Measurements from ENCODE around the gene ME3. TPM values are rescaled to one million over a fixed set of nuclear protein-coding genes. Genes with fewer than 3 reads are reported as not detected.
A peak's percentile ranks its signal among the peaks of the same experiment; 100 is the strongest.

The ME3 gene
- total RNA-seq, 1 donor from 2014 or later = 9.7 TPM

DNA sequence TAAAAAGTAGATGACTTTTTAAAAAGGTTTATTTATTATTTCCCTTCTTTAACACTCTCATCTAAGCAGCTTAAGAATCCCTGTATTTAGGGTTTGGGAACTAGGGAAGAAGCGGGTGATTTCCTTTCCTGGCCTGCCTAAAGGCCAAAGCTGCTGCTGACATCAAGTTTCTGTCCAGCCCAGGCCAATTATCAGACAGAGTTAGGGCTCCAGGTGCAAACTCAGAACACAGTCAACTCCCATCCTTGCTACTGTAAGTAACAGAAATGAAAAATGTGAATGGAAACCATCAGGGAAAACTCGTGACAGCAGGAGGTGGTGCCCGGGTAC lies 188.8 kb downstream of the ME3 start:
- Mint-ChIP-seq H3K36me3 (no peaks in the 10 kb centered on the region), H3K27ac (peak overlapping the region; percentile 86), H3K4me3 (no peak overlapping the region), H3K4me1 (ENCODE audit: unreplicated experiment) (peaks cover 40% of the 10 kb centered on the region), H3K27me3 (peaks cover 2% of the 10 kb centered on the region), H3K9me3 (no peaks in the 10 kb centered on the region)
- no peak for DNase-seq (ENCODE audit: extremely low spot score, unreplicated experiment)
- no peak for TF ChIP-seq CTCF (conservative IDR thresholded peaks at IDR 0.05)

- Mint-ChIP-seq H3K27ac (no peak overlapping the region), H3K27me3 (no peaks in the 10 kb centered on the region), H3K9me3 (no peaks in the 10 kb centered on the region), H3K36me3 (no peaks in the 10 kb centered on the region), H3K4me3 (no peak overlapping the region), H3K4me1 (ENCODE audit: unreplicated experiment) (peaks cover 40% of the 10 kb centered on the region)
- TF ChIP-seq CTCF (conservative IDR thresholded peaks at IDR 0.05) = no peak
- no peak for DNase-seq (ENCODE audit: extremely low spot score, unreplicated experiment)
These were observed 189.7 kb downstream of the ME3 start for GRCh38 chr11:86482692-86483091.

- no peak overlapping the region for H3K27ac Mint-ChIP-seq
- no peaks in the 10 kb centered on the region for H3K36me3 Mint-ChIP-seq
- no peaks in the 10 kb centered on the region for H3K9me3 Mint-ChIP-seq
- H3K4me3 Mint-ChIP-seq = no peak overlapping the region
- DNase-seq (ENCODE audit: extremely low spot score, unreplicated experiment) = no peak
- H3K27me3 Mint-ChIP-seq = no peaks in the 10 kb centered on the region
- TF ChIP-seq CTCF (conservative IDR thresholded peaks at IDR 0.05) = no peak
- peaks cover 40% of the 10 kb centered on the region for H3K4me1 Mint-ChIP-seq (ENCODE audit: unreplicated experiment)
These were observed 191.0 kb downstream of the ME3 start for GRCh38 chr11:86481399-86481798.

- peaks cover 7% of the 10 kb centered on the region for H3K36me3 Mint-ChIP-seq
- H3K9me3 Mint-ChIP-seq = peaks cover 5% of the 10 kb centered on the region
- TF ChIP-seq CTCF (conservative IDR thresholded peaks at IDR 0.05) = no peak
- no peak overlapping the region for H3K4me3 Mint-ChIP-seq
- no peak overlapping the region for H3K27ac Mint-ChIP-seq
- H3K4me1 Mint-ChIP-seq (ENCODE audit: unreplicated experiment) = peaks cover 20% of the 10 kb centered on the region
- no peak for DNase-seq (ENCODE audit: extremely low spot score, unreplicated experiment)
- H3K27me3 Mint-ChIP-seq = no peaks in the 10 kb centered on the region
These were observed 194.1 kb downstream of the ME3 start for GRCh38 chr11:86478348-86478747.

DNA sequence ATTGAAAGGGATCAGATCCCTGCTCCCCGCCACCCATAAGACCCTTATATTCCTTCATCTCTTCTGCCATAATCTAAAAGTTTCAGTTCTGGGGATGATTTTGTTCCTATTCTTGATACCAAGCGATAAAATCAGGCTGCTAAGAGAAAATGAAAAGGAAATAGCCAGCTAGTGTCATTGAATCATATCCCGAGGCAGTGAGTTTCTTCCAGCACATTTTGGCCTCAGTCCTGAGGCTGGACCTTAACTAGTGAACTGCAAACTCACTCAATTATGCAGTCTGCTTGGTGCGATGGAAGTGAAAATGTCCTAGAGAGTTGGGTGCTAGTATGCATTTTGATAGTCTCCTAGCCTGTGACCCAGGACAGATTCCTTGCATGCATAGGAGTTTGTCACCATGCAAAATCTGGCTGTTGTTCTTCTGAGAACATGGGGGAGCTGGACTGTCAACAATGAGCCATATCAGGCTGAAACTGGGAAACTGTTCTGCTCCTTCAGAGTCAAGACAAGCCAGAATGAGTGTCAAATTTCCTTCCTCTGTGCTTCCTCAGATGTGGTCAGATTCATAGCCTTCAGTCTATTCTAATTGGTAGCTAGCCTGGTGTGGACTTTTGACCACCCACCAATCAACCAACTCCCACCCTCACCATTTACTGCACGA lies 194.8 kb downstream of the ME3 start:
- Mint-ChIP-seq H3K4me3 (no peak overlapping the region), H3K27ac (no peak overlapping the region), H3K27me3 (no peaks in the 10 kb centered on the region), H3K9me3 (peaks cover 5% of the 10 kb centered on the region), H3K4me1 (ENCODE audit: unreplicated experiment) (peaks cover 15% of the 10 kb centered on the region), H3K36me3 (peaks cover 10% of the 10 kb centered on the region)
- TF ChIP-seq CTCF (conservative IDR thresholded peaks at IDR 0.05) = no peak
- no peak for DNase-seq (ENCODE audit: extremely low spot score, unreplicated experiment)

All from type B pancreatic cell (in vitro differentiated cells).